NCI-H1417 treated with DMSO at 0.1 percent for 48 hours (cell line): ENCODE data around the gene ZMYM4.
"Not testable (repeated sequence)": the region's sequence is repeated elsewhere in the genome, so short reads cannot be mapped to it uniquely, and the experiment has no call there.

Source experiments
- DNase-seq: peaks from one replicate; lab custom pipeline; 2025; lab: John Stamatoyannopoulos, UW

The ZMYM4 gene

GRCh38 chr1:35268282-35269200 lies at the start of gene ZMYM4:
Gene ZMYM4, plus strand, starts transcription at chr1:35268709. Its CDS starts 338 bp downstream, at chr1:35269047.
- peak; percentile 81 for DNase-seq

- no peak for DNase-seq
Measured at GRCh38 chr1:35220976-35221375, 47.5 kb upstream of the ZMYM4 start.

GRCh38 chr1:35222322-35223083 lies 46.0 kb upstream of the ZMYM4 start:
- DNase-seq, result no peak

DNA sequence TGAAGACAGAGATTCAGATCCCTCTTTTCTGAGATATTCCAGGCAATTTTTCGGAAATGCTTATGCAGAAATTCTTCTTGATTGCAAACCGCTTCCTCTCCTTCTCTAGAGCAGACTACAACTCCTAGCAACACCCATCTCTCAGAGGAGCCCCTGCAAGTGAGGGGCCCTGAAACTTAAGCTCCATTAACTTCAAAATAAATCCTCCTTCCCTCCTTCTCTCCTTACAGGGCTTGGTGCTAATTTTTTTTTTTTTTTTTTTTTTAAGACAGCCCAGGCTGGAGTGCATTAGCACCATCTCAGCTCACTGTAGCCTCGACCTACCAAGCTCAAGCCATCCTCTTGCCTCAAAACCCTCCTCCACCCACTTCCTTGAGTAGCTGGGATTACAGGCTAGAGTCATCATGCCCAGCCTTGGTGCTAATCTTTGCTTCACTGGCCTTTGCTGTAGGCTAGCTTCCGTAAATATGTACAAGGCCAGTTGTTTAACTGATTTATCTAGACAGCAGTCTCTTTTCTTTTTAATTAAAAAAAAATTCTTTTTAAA lies 45.4 kb upstream of the ZMYM4 start:
- no peak for DNase-seq

DNA sequence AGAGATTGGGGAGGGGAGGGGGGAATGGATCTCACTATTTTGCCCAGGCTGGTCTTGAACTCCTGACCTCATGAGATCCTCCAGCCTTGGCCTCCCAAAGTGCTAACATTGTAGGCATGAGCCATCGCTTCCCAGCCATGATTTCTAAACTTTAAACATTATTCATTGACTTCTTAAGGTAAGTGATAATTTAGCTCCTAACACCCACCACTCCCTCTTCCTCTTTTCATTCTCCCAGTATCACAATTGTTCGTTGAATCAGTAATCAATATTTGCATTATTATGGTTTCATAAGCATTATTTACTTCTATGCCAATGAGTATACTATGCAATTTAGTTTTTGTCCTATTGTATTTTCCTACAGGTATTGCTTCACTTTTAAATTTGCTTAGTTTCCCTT lies 42.0 kb upstream of the ZMYM4 start:
- no peak for DNase-seq

- no peak for DNase-seq
Measured at GRCh38 chr1:35229587-35230360, 38.7 kb upstream of the ZMYM4 start.

GRCh38 chr1:35231287-35231686 lies 37.2 kb upstream of the ZMYM4 start:
- DNase-seq, result no peak

- DNase-seq, result not testable (repeated sequence)
Measured at GRCh38 chr1:35236772-35237171, 31.7 kb upstream of the ZMYM4 start.

- DNase-seq, result no peak
Measured at GRCh38 chr1:35243691-35244090, 24.8 kb upstream of the ZMYM4 start.

DNA sequence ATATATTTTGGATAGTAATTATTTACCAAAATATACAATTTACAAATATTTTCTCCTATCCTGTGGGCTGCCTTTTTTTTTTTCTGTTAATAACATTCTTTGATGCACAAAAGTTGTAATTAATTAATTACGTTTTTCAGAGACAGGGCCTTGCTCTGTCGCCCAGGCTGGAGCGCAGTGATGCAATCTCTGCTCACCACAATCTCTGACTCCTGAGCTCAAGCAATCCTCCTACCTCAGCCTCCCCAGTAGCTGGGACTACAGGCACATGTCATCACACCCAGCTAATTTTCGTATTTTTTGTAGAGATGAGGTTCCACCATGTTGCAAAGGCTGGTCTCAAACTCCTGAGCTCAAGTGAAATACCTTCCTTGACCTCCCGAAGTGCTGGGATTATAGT lies 21.3 kb upstream of the ZMYM4 start:
- no peak for DNase-seq

- no peak for DNase-seq
Measured at GRCh38 chr1:35253941-35254340, 14.6 kb upstream of the ZMYM4 start.

GRCh38 chr1:35255276-35255675 lies 13.2 kb upstream of the ZMYM4 start:
- DNase-seq, result no peak

GRCh38 chr1:35259561-35259960 lies 8.9 kb upstream of the ZMYM4 start:
- no peak for DNase-seq

DNA sequence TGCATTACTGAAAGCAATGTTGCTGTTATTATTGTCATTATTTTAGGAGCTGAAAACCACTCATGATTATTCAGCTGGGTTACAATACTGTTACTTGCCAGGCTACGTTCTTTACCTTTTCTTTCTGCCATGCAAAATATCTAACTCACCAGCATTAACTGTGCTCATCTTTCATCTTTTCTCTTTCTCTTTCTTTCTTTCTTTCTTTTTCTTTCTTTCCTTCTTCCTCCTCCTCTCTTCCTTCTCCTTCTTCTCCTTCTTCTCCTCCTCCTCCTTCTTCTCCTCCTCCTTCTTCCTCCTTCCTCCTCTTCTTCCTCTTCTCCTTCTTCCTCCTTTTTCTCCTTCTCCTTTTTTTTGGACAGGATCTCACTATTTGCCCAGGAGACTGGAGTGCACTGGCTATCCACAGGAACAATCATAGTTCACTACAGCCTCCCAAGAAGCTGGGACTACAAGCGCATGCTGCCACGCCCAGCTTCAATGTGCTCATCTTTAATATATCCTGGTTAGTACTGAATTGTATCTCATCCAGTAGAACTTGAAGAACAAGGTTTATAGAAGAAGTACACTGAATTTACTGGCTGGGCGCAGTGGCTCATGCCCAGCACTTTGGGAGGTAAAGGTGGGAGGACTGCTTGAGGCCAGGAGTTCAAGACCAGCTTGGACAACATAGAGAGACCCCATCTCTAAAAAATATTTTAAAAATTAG lies 6.9 kb upstream of the ZMYM4 start:
- DNase-seq, result no peak

DNA sequence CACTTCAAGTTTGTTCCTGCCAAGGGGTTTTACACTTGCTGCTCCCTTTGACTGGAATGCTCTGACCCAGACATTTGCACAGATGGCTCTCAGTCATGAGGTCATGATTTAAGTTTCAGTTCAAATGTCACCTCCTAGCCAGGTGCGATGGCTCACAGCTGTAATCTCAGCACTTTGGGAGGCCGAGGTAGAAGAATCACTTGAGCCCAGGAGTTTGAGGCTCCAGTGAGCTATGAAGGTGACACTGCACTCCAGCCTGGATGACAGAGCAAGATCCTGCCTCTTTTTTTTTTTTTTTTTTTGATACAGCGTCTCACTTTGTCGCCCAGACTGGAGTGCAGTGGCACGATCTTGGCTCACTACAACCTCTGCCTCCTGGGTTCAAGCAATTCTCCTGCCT lies 4.5 kb upstream of the ZMYM4 start:
- DNase-seq, result no peak

DNA sequence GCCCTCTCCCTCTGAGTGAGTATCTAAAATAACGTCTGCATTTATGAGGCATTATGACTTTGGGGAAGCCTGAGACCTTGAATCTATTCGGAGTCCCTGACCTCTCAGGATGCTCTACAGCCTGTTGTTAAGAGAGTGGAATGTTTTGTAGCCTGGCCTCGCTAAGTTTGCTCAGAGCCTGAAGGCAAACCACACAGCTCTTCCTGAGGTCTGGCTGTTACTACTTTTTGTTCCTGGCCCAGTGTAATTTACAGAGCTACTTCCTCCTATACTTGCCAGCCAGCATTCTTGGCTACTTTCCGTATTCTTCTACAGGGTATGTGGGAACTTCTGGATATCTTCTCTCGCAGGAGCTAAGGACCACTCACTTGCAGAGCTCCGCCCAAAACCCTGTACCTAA lies 3.6 kb upstream of the ZMYM4 start:
- no peak for DNase-seq

- no peak for DNase-seq
Measured at GRCh38 chr1:35266306-35266705, 2.2 kb upstream of the ZMYM4 start.

GRCh38 chr1:35269201-35269988 lies 886 bp downstream of the ZMYM4 start:
- no peak for DNase-seq

- DNase-seq, result no peak
Measured at GRCh38 chr1:35269989-35270289, 1.4 kb downstream of the ZMYM4 start.

DNA sequence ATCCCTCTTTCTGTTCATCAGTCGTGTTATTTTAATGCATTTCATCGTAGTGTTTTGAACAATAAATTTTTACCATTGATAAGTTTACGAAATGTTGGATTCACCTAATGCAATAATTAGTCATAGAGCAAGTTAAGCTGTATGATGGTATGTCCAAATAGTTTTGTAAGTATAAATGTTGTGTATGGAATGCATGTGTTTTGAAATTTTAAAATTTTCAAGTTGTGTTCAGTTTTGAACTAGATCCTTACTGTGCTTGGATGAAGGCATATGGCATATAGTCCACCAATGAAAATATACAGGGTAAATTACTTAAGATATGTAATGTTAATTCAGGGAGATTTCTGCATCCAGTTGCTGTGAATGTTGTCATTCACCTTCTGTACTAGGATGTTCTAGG lies 2.3 kb downstream of the ZMYM4 start:
- DNase-seq, result no peak

DNA sequence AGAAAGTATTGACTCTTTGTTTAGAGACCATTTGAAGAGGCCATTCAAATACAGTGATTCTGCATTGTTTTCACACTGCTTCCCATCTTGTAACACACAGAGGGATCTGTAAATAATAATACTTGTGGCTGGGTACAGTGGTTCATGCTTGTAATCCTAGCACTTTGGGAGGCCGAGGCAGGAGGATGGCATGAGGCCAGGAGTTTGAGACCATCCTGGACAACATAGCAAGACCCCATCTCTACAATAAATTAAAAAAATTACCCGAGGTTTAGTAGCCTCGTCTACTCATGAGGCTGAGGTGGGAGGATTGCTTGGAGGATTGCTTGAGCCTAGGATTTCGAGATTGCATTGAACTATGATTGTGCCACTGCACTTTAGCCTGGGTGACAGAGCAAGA lies 5.7 kb downstream of the ZMYM4 start:
- no peak for DNase-seq
